ENCODE measurements around the gene SLC46A2. TPM values are rescaled to one million over a fixed set of nuclear protein-coding genes. Genes with fewer than 3 reads are reported as not detected.

Gene SLC46A2
- total and polyA plus RNA-seq, 2 donors (not counting 1 experiment from before 2014, with no cell fraction given), result 0.18 TPM; not detected in 1

DNA sequence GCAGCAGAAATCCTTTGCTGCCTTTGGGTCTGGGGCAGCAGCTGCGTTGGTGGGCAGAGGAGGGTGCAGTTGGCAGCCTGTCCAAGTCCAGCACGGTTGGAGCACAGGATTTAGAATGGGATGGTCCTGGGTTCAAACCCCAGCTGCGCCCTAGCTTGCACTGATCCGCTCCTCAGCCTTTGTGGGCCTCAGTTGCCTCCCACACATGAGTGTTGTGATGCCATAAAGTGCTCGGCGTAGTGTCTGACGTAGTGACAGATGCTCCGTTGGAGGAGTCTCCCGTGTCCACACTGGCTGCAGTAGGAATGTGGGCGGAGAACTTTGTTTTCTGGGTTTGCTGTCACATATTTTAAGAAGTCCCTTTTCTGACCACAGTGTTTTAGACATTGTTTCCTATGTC, 36.0 kb downstream of the SLC46A2 start:
- Histone ChIP-seq H3K9ac (ENCODE audit: low read length) (no peak overlapping the region), H3K36me3 (replicated peaks in 1 of 2; ENCODE audit: control extremely low read depth in 1 of 2, control insufficient read depth in 1 of 2, extremely low read depth in 1 of 2, insufficient read depth in 2 of 2, low read length in 1 of 2) (peaks cover 0 to 12% of the 10 kb centered on the region in 2 experiments), H2AFZ (ENCODE audit: insufficient read depth, low read depth, low read length, poor library complexity, severe bottlenecking) (no peak overlapping the region), H3K9me3 (ENCODE audit: control extremely low read depth in 1 of 3, control insufficient read depth in 2 of 3, insufficient read depth in 1 of 3, low read length in 2 of 3) (no peaks in the 10 kb centered on the region), H3K27me3 (replicated peaks in 1 of 4; ENCODE audit: control extremely low read depth in 1 of 4, control insufficient read depth in 3 of 4, insufficient read depth in 4 of 4, low read length in 3 of 4) (no peaks in the 10 kb centered on the region), H3K79me2 (ENCODE audit: control insufficient read depth, insufficient read depth, low read length) (no peaks in the 10 kb centered on the region), H4K20me1 (ENCODE audit: control insufficient read depth, insufficient read depth, low read length, poor library complexity, severe bottlenecking) (no peaks in the 10 kb centered on the region), H3K4me2 (replicated peaks; ENCODE audit: low read depth, low read length, poor library complexity, severe bottlenecking) (no peak overlapping the region), H3K27ac (ENCODE audit: low read length in 2 of 2) (no peak overlapping the region), H3K4me1 (ENCODE audit: control insufficient read depth in 2 of 2, insufficient read depth in 2 of 2, low read length in 2 of 2) (peaks cover 14 to 17% of the 10 kb centered on the region in 2 donors), H3K4me3 (ENCODE audit: control extremely low read depth in 1 of 5, extremely low read depth in 1 of 5, insufficient read depth in 1 of 5, low read depth in 2 of 5, low read length in 4 of 5) (no peak overlapping the region)
- WGBS (ENCODE audit: insufficient coverage), result 91% methylated on average over 7 of the region's 10 CpGs
- DNase-seq, result no peak
- no peak for TF ChIP-seq EZH2 (IDR thresholded peaks at IDR 0.05; ENCODE audit: borderline replicate concordance, insufficient read depth, low read depth, low read length, poor library complexity, severe bottlenecking)
- TF ChIP-seq, protein P1, sequence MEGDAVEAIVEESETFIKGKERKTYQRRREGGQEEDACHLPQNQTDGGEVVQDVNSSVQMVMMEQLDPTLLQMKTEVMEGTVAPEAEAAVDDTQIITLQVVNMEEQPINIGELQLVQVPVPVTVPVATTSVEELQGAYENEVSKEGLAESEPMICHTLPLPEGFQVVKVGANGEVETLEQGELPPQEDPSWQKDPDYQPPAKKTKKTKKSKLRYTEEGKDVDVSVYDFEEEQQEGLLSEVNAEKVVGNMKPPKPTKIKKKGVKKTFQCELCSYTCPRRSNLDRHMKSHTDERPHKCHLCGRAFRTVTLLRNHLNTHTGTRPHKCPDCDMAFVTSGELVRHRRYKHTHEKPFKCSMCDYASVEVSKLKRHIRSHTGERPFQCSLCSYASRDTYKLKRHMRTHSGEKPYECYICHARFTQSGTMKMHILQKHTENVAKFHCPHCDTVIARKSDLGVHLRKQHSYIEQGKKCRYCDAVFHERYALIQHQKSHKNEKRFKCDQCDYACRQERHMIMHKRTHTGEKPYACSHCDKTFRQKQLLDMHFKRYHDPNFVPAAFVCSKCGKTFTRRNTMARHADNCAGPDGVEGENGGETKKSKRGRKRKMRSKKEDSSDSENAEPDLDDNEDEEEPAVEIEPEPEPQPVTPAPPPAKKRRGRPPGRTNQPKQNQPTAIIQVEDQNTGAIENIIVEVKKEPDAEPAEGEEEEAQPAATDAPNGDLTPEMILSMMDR (IDR thresholded peaks at IDR 0.05), result no peak
- Mint-ChIP-seq H3K4me3 (no peak overlapping the region), H3K27me3 (no peaks in the 10 kb centered on the region), H3K27ac (no peak overlapping the region), H3K9me3 (ENCODE audit: insufficient read depth) (no peaks in the 10 kb centered on the region), H3K4me1 (peaks cover 20% of the 10 kb centered on the region)
- ChIA-PET CTCF (interaction anchor here (1.4 to 3.1 kb wide), 2 partner anchors 9 to 48 kb away, joined by 6 to 13 read pairs; no protein-coding TSS in a partner anchor), POLR2A (no interaction called here)
- no peak for ATAC-seq (ENCODE audit: low read depth)
- intact Hi-C loops (cut with micrococcal nuclease), result no loop called here

DNA sequence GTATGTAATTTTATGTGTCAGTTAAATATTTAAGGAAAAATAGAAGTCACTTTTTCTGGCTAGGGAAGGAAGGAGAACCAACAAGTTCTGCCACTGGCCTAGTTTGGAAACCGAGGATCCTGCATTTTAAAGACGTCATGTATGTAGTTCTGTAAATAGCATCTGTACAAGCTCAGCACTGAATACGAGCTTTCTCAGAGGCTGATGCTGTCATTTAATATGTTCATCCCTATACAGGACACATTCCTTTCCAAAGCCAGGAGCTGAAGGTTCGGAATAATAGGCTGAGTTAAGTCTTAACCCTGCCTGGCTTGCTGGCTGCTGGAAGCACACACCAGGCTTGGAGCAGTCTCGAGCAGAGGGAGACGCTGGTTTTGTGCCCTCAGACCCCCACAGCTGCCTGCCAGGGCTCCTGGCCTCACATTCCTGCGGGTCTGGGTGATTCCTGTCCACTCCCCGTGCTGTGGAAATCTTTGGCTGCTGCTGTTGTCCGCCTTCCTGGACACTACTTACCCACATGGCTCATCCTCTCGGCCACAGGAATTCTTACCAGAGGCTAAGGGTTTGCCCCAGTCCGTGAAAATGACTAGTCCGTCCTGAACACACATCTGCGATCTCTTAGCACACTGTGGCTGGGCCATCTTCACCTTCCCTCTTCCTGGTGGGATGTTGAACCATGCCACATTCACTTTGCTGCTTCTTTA, 36.6 kb downstream of the SLC46A2 start:
- H3K4me3 Mint-ChIP-seq, result no peak overlapping the region
- Histone ChIP-seq H3K27ac (ENCODE audit: low read length in 2 of 2) (no peak overlapping the region), H3K79me2 (ENCODE audit: control insufficient read depth, insufficient read depth, low read length) (no peaks in the 10 kb centered on the region), H3K4me2 (replicated peaks; ENCODE audit: low read depth, low read length, poor library complexity, severe bottlenecking) (no peak overlapping the region), H3K36me3 (replicated peaks in 1 of 2; ENCODE audit: control extremely low read depth in 1 of 2, control insufficient read depth in 1 of 2, extremely low read depth in 1 of 2, insufficient read depth in 2 of 2, low read length in 1 of 2) (peaks cover 0 to 12% of the 10 kb centered on the region in 2 experiments), H3K9me3 (ENCODE audit: control extremely low read depth in 1 of 3, control insufficient read depth in 2 of 3, insufficient read depth in 1 of 3, low read length in 2 of 3) (no peaks in the 10 kb centered on the region), H3K4me3 (ENCODE audit: control extremely low read depth in 1 of 5, extremely low read depth in 1 of 5, insufficient read depth in 1 of 5, low read depth in 2 of 5, low read length in 4 of 5) (no peak overlapping the region), H3K27me3 (replicated peaks in 1 of 4; ENCODE audit: control extremely low read depth in 1 of 4, control insufficient read depth in 3 of 4, insufficient read depth in 4 of 4, low read length in 3 of 4) (no peaks in the 10 kb centered on the region), H2AFZ (ENCODE audit: insufficient read depth, low read depth, low read length, poor library complexity, severe bottlenecking) (no peak overlapping the region), H4K20me1 (ENCODE audit: control insufficient read depth, insufficient read depth, low read length, poor library complexity, severe bottlenecking) (no peaks in the 10 kb centered on the region), H3K9ac (ENCODE audit: low read length) (no peak overlapping the region), H3K4me1 (ENCODE audit: control insufficient read depth in 2 of 2, insufficient read depth in 2 of 2, low read length in 2 of 2) (peaks cover 11 to 17% of the 10 kb centered on the region in 2 donors)
- H3K27me3 Mint-ChIP-seq, result no peaks in the 10 kb centered on the region
- H3K27ac Mint-ChIP-seq, result no peak overlapping the region
- intact Hi-C loops (cut with micrococcal nuclease), result no loop called here
- DNase-seq (no peak), ATAC-seq (ENCODE audit: low read depth) (no peak)
- ChIA-PET CTCF (interaction anchor here (0.6 to 3.1 kb wide), 2 partner anchors 8 to 16 kb away, joined by 3 to 13 read pairs; no protein-coding TSS in a partner anchor), POLR2A (no interaction called here)
- peaks cover 18% of the 10 kb centered on the region for H3K4me1 Mint-ChIP-seq
- no peak for TF ChIP-seq EZH2 (IDR thresholded peaks at IDR 0.05; ENCODE audit: borderline replicate concordance, insufficient read depth, low read depth, low read length, poor library complexity, severe bottlenecking)
- TF ChIP-seq, protein P1 (IDR thresholded peaks at IDR 0.05), result no peak
- WGBS (ENCODE audit: insufficient coverage), result 89% methylated on average over 10 of the region's 13 CpGs
- no peaks in the 10 kb centered on the region for H3K9me3 Mint-ChIP-seq (ENCODE audit: insufficient read depth)
